Fibroblast of lung (primary cell): ENCODE results near the gene NUDCD3. TPM values are rescaled to one million over a fixed set of nuclear protein-coding genes. Genes with fewer than 3 reads are reported as not detected.

Experiments used
- DNase-seq, 2 donors: peaks; one replicate each; pipeline versions ENCODE4 v3.0.0 to v3.0.0-alpha.2; 2010; ENCODE audit warnings: low read depth in 2 of 2
- H2AFZ ChIP-seq: 2 replicates; pipeline ENCODE4 v1.5.1; 2012; ENCODE audit warnings: low read length, control low read depth, inconsistent platforms
- H3K27ac ChIP-seq: 2 replicates; pipeline ENCODE4 v1.5.1; 2011; ENCODE audit warnings: low read length, control low read depth; ENCODE audit not compliant: insufficient read depth
- H3K27me3 ChIP-seq: 2 replicates; pipeline ENCODE4 v1.5.1; 2011; ENCODE audit warnings: mild to moderate bottlenecking, low read length; ENCODE audit not compliant: control insufficient read depth, insufficient read depth
- H3K36me3 ChIP-seq: 2 replicates; pipeline ENCODE4 v1.5.1; 2011; ENCODE audit warnings: low read length; ENCODE audit not compliant: control insufficient read depth, insufficient read depth
- H3K4me1 ChIP-seq: 2 replicates; pipeline ENCODE4 v1.5.1; 2011; ENCODE audit warnings: low read length; ENCODE audit not compliant: control insufficient read depth, insufficient read depth; ENCODE audit errors: extremely low read depth
- H3K4me2 ChIP-seq: 2 replicates; pipeline ENCODE4 v1.5.1; 2011; ENCODE audit warnings: low read length, control low read depth; ENCODE audit not compliant: insufficient read depth; ENCODE audit errors: extremely low read depth
- H3K4me3 ChIP-seq, 4 experiments: fragments of 200-600 bp in 1 of 4; sonication (generic) in 1 of 4; replicated peaks in 1 of 4; 2 replicates each; pipeline ENCODE4 v1.5.1; 2011 to 2016; ENCODE audit warnings: low read length in 4 of 4, low read depth in 3 of 4, mild to moderate bottlenecking in 3 of 4, control low read depth in 2 of 4, inconsistent platforms in 1 of 4, mixed read lengths in 1 of 4; ENCODE audit not compliant: insufficient read depth in 1 of 4; ENCODE audit errors: control extremely low read depth in 1 of 4
- H3K79me2 ChIP-seq: 2 replicates; pipeline ENCODE4 v1.5.1; 2012; ENCODE audit warnings: mild to moderate bottlenecking, low read length, inconsistent platforms; ENCODE audit not compliant: control insufficient read depth, insufficient read depth
- H3K9ac ChIP-seq: 2 replicates; pipeline ENCODE4 v1.5.1; 2011; ENCODE audit warnings: mild to moderate bottlenecking, low read length, control low read depth; ENCODE audit not compliant: insufficient read depth
- H3K9me3 ChIP-seq: 2 replicates; pipeline ENCODE4 v1.5.1; 2012; ENCODE audit warnings: low read depth, low read length; ENCODE audit not compliant: control insufficient read depth, insufficient read depth
- H4K20me1 ChIP-seq: 2 replicates; pipeline ENCODE4 v1.5.1; 2011; ENCODE audit warnings: low read length; ENCODE audit not compliant: control insufficient read depth, insufficient read depth; ENCODE audit errors: extremely low read depth
- EZH2 ChIP-seq: IDR thresholded peaks from 2 replicates; pipeline ENCODE4 v1.5.1; 2012; ENCODE audit warnings: low read length, control low read depth, mild to moderate bottlenecking; ENCODE audit errors: missing control alignments
- polyA plus RNA-seq, 2 donors: library from polyadenylated mRNA; depleted of rRNA in 1 of 2; stranded (reverse) in 1 of 2; unstranded in 1 of 2; fragments of >200 nt; gene quantifications; 2 replicates each; pipeline ENCODE4 v1.2.1, GENCODE V29; 2011 to 2012; ENCODE audit warnings: missing spikeins in 1 of 2
- total RNA-seq: library from RNA; depleted of rRNA; stranded (reverse); fragments of >200 nt; gene quantifications from 2 replicates; pipeline ENCODE4 v1.2.1, GENCODE V29; 2014
- TF ChIP-seq, protein P1 (sequence below), 2 donors: IDR thresholded peaks in 1 of 2; conservative IDR thresholded peaks in 1 of 2; 1 replicate in 1 of 2; 2 replicates in 1 of 2; pipeline ENCODE4 v1.5.1; 2011 to 2012; ENCODE audit warnings: low read length in 2 of 2, control low read depth in 1 of 2, inconsistent platforms in 1 of 2, low read depth in 1 of 2, mild to moderate bottlenecking in 1 of 2

The NUDCD3 gene
- total and polyA plus RNA-seq, 2 donors (not counting 1 experiment from before 2014, with no cell fraction given) = 51.9 to 68.7 TPM

DNA sequence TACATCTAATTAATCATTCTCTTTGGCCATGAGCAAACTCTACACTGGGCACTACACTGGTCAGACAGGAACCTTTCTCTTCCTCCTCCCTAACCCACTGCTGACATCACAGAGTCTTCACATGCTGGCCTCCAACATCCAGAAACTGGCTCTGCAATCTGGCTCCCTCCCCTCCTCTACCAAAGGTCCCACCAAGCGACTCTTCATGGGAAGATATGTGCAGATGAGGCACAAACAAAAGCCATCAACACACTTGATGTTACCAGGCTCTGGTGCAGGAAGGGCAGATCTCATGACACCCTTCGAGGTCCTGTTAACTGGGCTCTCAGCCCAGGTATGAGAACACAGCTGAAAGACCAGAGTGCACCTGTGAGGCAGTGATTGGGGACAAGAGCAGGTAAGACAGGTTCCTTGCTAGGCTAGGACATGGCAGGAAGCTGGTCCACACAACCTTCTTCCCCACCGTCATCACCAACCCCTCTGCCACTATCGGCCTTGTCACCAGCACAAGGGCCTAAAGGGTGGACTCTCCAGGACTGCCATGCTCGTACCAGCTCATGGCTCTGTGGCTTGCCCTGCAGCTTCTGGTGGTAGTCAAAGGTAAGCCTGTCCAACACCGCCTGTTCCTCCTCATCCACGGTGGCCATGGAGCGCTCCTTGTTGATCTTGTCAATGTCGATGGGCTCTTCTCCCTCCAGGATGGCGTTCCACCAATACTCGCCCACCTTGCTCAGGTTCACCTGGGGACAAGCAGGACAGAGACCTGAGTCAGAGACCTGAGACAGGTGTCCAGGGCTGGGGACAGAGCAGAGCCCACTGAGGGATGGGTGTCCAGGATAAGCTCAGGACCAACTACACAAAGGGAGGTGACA lies 98.5 kb downstream of the NUDCD3 start:
- Histone ChIP-seq H3K4me3 (no peak overlapping the region), H4K20me1 (no peaks in the 10 kb centered on the region), H3K27me3 (no peaks in the 10 kb centered on the region), H3K9ac (no peak overlapping the region), H3K36me3 (peaks cover 11% of the 10 kb centered on the region), H3K27ac (no peak overlapping the region), H3K9me3 (no peaks in the 10 kb centered on the region), H3K4me2 (no peak overlapping the region), H3K79me2 (no peaks in the 10 kb centered on the region), H2AFZ (no peak overlapping the region), H3K4me1 (no peaks in the 10 kb centered on the region)
- no peak for TF ChIP-seq EZH2
- TF ChIP-seq, protein P1, sequence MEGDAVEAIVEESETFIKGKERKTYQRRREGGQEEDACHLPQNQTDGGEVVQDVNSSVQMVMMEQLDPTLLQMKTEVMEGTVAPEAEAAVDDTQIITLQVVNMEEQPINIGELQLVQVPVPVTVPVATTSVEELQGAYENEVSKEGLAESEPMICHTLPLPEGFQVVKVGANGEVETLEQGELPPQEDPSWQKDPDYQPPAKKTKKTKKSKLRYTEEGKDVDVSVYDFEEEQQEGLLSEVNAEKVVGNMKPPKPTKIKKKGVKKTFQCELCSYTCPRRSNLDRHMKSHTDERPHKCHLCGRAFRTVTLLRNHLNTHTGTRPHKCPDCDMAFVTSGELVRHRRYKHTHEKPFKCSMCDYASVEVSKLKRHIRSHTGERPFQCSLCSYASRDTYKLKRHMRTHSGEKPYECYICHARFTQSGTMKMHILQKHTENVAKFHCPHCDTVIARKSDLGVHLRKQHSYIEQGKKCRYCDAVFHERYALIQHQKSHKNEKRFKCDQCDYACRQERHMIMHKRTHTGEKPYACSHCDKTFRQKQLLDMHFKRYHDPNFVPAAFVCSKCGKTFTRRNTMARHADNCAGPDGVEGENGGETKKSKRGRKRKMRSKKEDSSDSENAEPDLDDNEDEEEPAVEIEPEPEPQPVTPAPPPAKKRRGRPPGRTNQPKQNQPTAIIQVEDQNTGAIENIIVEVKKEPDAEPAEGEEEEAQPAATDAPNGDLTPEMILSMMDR (conservative IDR thresholded peaks at IDR 0.05 in 1 of 2, IDR thresholded peaks at IDR 0.05 in 1 of 2; ENCODE audit: low read depth in 1 of 2, low read length in 2 of 2) = no peak
- DNase-seq = no peak

DNA sequence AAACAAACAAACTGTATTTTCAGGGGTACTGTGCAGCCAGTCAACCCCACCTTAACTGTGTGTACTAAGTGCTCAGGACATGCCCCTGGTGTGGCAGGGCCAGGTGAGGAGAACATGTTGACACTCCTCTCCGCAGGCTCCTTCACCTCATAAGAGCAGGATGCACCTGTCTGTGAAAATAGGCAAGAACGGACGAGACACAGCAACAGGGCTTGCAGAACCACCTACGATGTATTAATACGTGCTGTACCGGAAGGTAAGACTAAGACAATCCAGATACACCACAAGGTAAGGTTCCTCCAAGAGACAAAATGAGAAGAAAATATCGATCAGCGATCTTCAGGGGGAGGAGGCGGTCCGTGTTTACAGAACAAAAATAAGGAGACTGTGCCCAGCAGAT lies 99.3 kb downstream of the NUDCD3 start:
- no peak overlapping the region for H2AFZ ChIP-seq
- H3K79me2 ChIP-seq = no peaks in the 10 kb centered on the region
- TF ChIP-seq, protein P1 (conservative IDR thresholded peaks at IDR 0.05 in 1 of 2, IDR thresholded peaks at IDR 0.05 in 1 of 2; ENCODE audit: low read depth in 1 of 2, low read length in 2 of 2) = no peak
- no peak for TF ChIP-seq EZH2
- H3K27me3 ChIP-seq = no peaks in the 10 kb centered on the region
- no peak overlapping the region for H3K4me3 ChIP-seq
- no peaks in the 10 kb centered on the region for H3K9me3 ChIP-seq
- H3K4me2 ChIP-seq = no peak overlapping the region
- H3K36me3 ChIP-seq = peaks cover 11% of the 10 kb centered on the region
- H3K4me1 ChIP-seq = no peaks in the 10 kb centered on the region
- H3K9ac ChIP-seq = no peak overlapping the region
- no peaks in the 10 kb centered on the region for H4K20me1 ChIP-seq
- no peak for DNase-seq
- H3K27ac ChIP-seq = no peak overlapping the region

DNA sequence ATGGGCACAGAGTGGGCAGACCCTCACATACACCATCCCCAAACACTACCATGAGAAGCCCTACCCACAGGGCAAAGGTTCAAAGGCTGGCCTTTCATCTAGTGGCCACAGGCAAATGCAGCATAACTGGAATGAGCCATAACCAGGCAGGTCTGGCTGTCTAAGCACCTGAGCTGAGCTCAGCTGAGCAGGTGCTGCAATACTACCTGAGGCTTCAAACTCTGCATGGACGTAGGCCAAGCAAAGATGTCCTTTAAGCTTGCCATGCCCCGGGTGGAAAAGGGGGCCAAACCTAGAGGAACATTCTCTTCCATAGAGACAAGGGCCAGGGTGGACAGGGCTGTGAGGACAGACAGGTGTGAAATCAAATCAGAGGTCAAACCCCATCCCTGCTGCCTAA lies 99.8 kb downstream of the NUDCD3 start:
- Histone ChIP-seq H3K4me1 (no peaks in the 10 kb centered on the region), H3K4me2 (no peak overlapping the region), H3K9ac (no peak overlapping the region), H3K27ac (no peak overlapping the region), H3K36me3 (peaks cover 11% of the 10 kb centered on the region), H3K27me3 (no peaks in the 10 kb centered on the region), H3K4me3 (no peak overlapping the region), H2AFZ (no peak overlapping the region), H3K9me3 (no peaks in the 10 kb centered on the region), H3K79me2 (no peaks in the 10 kb centered on the region), H4K20me1 (no peaks in the 10 kb centered on the region)
- DNase-seq = no peak
- TF ChIP-seq, protein P1 (conservative IDR thresholded peaks at IDR 0.05 in 1 of 2, IDR thresholded peaks at IDR 0.05 in 1 of 2; ENCODE audit: low read depth in 1 of 2, low read length in 2 of 2) = no peak
- TF ChIP-seq EZH2 = no peak
